HG02642 (cell line): ENCODE results near the gene PPP1R18.
"Not testable (repeated sequence)": the region's sequence is repeated elsewhere in the genome, so short reads cannot be mapped to it uniquely, and the experiment has no call there.

ENCODE experiments used
- ATAC-seq: cut with Tn5 transposase; IDR thresholded peaks from one replicate; pipeline ENCODE4 v1.9.1; 2021; ENCODE audit warnings: mild to moderate bottlenecking; ENCODE audit not compliant: unreplicated experiment, poor library complexity

PPP1R18 gene

DNA sequence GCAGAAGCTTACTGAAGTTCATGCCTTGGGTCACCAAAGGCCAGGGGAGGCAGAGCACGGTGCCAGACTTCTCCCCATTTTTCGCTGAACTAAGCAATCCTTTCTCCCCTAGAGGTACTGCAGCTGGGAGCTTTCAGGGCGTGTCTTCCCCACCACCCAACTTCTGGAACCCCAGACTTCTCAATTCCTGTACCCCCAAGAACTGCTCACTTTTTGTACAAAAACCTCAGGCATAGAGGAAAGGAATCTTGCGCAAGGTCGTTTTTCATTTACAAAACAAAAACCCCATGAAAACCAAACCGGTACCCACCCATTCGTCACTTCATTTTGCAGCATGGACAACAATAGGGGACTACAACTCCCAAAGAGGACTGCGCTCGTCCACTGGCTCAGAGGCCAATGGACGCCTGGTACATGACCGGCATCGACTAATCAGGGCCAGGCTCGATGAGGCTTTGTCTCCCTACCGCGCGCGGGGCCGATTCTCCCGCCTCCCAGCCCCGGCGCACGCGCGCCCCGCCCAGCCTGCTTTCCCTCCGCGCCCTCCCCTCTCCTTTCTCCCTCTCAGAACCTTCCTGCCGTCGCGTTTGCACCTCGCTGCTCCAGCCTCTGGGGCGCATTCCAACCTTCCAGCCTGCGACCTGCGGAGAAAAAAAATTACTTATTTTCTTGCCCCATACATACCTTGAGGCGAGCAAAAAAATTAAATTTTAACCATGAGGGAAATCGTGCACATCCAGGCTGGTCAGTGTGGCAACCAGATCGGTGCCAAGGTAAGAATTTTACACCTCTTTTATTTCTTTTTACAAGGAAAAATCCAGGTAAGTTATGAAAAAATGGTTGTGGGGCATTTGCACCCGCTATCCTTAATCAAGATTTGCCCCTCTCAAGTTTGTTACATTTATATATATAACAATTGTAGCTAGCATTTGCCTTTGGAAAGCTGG, 33.6 kb upstream of the PPP1R18 start, which contains the start of gene TUBB:
Gene TUBB (plus strand): TSS at position 562 of the 947 bp plus-strand sequence. CDS start 155 bp downstream, at position 717.
- ATAC-seq = peak; percentile 44

- no peak for ATAC-seq
Measured at GRCh38 chr6:30719356-30719755, 32.9 kb upstream of the PPP1R18 start.

DNA sequence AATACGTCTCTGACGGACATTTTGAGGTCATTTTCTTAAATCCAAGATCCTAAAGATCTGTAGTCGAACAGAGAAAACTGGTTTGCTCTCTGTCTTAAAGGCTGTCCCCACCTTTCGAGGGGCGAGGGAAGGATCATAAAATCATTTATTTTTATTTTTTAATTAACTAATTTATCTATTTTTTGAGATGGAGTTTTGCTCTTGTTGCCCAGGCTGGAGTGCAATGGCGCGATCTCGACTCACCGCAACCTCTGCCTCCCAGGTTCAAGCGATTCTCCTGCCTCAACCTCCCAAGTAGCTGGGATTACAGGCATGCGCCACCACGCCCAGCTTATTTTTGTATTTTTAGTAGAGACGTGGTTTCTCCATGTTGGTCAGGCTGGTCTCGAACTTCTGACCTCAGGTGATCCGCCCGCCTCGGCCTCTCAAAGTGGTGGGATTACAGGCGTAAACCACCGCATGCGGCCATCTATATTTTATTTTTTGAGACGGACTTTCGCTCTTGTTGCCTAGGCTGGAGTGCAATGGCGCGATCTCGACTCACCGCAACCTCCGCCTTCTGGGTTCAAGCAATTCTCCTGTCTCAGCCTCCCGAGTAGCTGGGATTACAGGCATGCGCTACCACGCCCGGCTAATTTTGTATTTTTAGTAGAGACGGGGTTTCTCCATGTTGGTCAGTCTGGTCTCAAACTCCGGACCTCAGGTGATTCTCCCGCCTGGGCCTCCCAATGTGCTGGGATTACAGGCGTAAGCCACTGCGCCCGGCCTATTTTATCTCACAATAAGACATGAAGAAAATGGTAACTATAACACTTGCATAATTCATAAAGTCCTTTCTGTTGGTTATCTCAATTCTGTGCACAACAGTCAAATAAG, 31.6 kb upstream of the PPP1R18 start:
- not testable (repeated sequence) for ATAC-seq

GRCh38 chr6:30717129-30717844, 30.8 kb upstream of the PPP1R18 start, which contains the start of gene MDC1:
MDC1 (minus strand) TSS chr6:30717281; CDS start chr6:30715175, 2,106 bp downstream.
- ATAC-seq = peak; percentile 72

DNA sequence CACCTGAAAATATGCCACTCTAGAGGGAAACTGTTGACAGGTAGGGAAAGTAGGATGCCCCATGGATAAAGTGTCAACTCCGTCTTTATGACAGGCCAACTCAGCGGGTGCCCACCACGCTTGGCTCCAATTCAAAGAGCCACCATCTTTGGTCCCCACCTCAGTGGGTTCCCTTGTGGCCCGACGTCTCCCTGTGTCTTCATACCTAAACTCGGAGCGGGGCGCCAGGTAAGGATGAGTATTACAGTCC, 30.4 kb upstream of the PPP1R18 start:
- no peak for ATAC-seq

DNA sequence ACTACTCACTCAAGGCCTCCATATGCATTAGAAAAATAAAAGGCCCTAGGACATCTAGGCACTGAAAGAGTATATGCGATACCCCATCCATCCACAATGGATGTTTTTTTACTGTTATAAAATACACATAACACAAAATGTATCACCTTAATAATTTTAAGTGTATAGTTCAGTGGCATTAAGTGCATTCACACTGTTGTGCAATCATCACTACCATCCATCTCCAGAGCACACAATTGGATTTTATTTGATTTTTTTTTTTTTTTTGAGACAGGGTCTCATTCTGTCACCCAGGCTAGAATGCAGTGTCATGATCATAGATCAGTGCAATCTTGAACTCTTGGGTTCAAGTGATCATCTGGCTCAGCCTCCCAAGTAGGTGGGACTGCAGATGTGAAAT, 27.8 kb upstream of the PPP1R18 start:
- no peak for ATAC-seq

GRCh38 chr6:30712441-30712945, 26.0 kb upstream of the PPP1R18 start:
- no peak for ATAC-seq

GRCh38 chr6:30711758-30712380, 25.4 kb upstream of the PPP1R18 start:
- no peak for ATAC-seq

DNA sequence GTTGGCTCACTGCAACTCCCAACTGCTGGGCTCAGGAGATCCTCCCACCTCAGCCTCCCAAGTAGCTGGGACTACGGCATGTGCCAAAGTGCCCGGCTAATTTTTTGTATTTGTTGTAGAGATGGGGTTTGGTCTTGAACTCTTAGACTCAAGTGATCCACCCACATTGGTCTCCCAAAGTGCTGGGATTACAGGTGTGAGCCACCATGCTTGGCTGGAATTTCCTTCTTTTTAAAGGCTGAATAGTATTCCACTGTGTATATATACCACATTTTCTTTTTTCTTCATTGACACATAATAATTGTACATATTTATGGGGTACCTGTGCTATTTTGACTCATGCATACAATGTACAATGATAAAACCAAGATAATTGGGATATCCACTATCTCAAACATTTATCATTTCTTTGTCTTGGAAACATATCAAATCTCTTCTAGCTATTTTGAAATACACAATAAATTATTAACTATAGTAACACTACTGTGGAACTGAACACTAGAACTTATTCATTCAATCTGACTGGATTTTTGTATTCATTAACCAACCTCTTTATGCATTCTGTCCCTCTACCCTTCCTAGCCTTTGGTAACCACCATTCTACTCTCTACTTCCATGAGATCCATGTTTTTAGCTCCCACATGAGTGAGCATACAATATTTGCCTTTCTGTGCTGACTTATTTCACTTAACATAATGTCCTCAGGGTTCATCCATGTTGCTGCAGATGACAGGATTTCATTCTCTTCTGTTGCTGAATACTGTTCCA, 22.8 kb upstream of the PPP1R18 start:
- ATAC-seq = no peak

- ATAC-seq = no peak
Measured at GRCh38 chr6:30707281-30707850, 20.9 kb upstream of the PPP1R18 start.

DNA sequence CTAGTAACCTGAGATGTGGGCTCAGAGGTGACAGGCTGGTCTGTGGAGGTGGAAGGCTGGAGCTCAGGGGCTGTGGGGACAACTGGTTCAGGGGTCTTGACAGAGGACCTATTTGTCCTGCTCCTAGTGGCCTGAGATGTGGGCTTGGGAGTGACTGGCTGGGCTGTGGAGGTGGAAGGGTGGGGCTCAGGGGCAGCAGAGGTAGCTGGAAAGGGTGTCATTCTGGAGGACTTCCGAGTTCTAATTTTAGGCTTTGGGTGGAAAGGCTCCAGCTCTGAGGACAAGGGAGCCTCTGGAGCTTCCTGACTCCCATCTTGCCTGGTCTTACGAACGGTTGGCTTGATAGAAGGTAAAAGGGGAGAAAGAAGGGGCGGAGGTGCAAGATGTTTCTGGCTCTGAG, 19.2 kb upstream of the PPP1R18 start:
- no peak for ATAC-seq

- ATAC-seq = no peak
Measured at GRCh38 chr6:30703821-30704220, 17.4 kb upstream of the PPP1R18 start.

- no peak for ATAC-seq
Measured at GRCh38 chr6:30703011-30703410, 16.6 kb upstream of the PPP1R18 start.

GRCh38 chr6:30700340-30700739, 13.9 kb upstream of the PPP1R18 start:
- no peak for ATAC-seq

- no peak for ATAC-seq
Measured at GRCh38 chr6:30696432-30696831, 10.0 kb upstream of the PPP1R18 start.

DNA sequence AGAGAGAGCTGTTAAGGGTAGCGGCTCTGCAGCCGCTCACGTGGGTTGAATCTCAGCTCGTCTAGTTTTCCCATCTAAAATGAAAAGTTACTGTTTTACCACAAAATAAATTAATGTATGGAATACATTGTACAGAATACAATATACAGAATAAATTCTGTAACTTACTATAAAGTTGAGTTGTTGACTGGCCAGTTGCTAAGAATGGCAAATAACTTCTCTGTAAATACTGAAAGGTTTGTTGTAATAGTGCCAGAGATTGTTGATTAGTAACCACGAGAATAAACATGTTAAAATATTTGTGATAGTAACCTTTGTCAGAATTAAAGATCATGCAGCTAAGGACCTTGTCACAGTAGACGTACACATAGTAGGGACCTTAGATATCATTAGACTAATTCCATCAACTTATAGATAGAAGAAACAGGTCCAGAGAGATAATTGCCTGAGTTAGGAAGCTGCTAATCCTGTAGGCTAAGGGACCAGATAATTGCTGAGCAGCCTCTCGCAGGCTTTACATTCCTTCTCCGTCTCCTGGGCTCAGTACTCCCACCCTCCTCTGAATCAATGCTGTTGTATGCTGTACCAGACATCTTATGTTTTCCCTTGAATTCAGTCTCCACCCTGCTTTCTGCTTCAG, 4.9 kb upstream of the PPP1R18 start:
- ATAC-seq = no peak

- ATAC-seq = peak; percentile 35
Measured at GRCh38 chr6:30690403-30691207, 4.2 kb upstream of the PPP1R18 start, which contains the start of gene NRM. NRM (minus strand) TSS chr6:30690984; CDS start chr6:30690974, 10 bp downstream.
